SK-N-SH (cell line): Measurements from ENCODE around the gene TGFB1I1. TPM values are rescaled to one million over a fixed set of nuclear protein-coding genes. Genes with fewer than 3 reads are reported as not detected.

ENCODE experiments used
- CTCF ChIA-PET: fragments of 300-600, 350-600 bp; formaldehyde crosslinking; extraction: SDS; loops from one replicate; lab custom pipeline; 2021; lab: Yijun Ruan, JAX
- POLR2A ChIA-PET: fragments of 350-600 bp; sonication (Branson Sonifier 250); formaldehyde crosslinking; extraction: SDS; loops from one replicate; lab custom pipeline; 2020; ENCODE audit warnings: antibody characterized with exemption, inconsistent platforms; lab: Yijun Ruan, JAX
- DNase-seq: peaks from one replicate; pipeline ENCODE4 v3.0.0; 2012
- H2AFZ ChIP-seq: fragments of 200-600 bp; sonication (generic); 2 replicates; pipeline ENCODE4 v1.8.1; 2016; ENCODE audit warnings: antibody characterized with exemption, mild to moderate bottlenecking, low read depth
- H3F3A ChIP-seq: fragments of 200-600 bp; sonication (generic); replicated peaks from 2 replicates; pipeline ENCODE3; 2016; ENCODE audit warnings: antibody characterized with exemption, mild to moderate bottlenecking; ENCODE audit not compliant: insufficient read depth
- H3K27ac ChIP-seq, 2 experiments: fragments of 200-500 bp in 1 of 2; fragments of 200-600 bp in 1 of 2; sonication (Bioruptor generic) in 1 of 2; sonication (generic), shearing (Covaris generic) in 1 of 2; 2 replicates each; pipeline versions ENCODE4 v1.5.1 to v1.6.1; 2014 to 2016; ENCODE audit warnings: low read depth in 2 of 2, inconsistent platforms in 1 of 2, low read length in 1 of 2, mild to moderate bottlenecking in 1 of 2, mixed read lengths in 1 of 2
- H3K27me3 ChIP-seq: fragments of 200-600 bp; sonication (generic), shearing (Covaris generic); 2 replicates; pipeline ENCODE4 v1.6.1; 2016; ENCODE audit warnings: mixed run types; ENCODE audit not compliant: insufficient read depth
- H3K36me3 ChIP-seq, 2 experiments: fragments of 200-500 bp in 1 of 2; fragments of 200-600 bp in 1 of 2; sonication (Bioruptor generic) in 1 of 2; sonication (generic) in 1 of 2; replicated peaks in 1 of 2; 2 replicates each; pipeline versions ENCODE3 to v1.5.1; 2014 to 2016; ENCODE audit warnings: low read length in 1 of 2, mild to moderate bottlenecking in 1 of 2; ENCODE audit not compliant: insufficient read depth in 2 of 2, control insufficient read depth in 1 of 2
- H3K4me1 ChIP-seq, 2 experiments: fragments of 200-500 bp in 1 of 2; fragments of 200-600 bp in 1 of 2; sonication (Bioruptor generic) in 1 of 2; sonication (generic), shearing (Covaris generic) in 1 of 2; 2 replicates each; pipeline versions ENCODE4 v1.5.1 to v1.6.1; 2014 to 2016; ENCODE audit warnings: low read depth in 1 of 2, low read length in 1 of 2, mixed run types in 1 of 2; ENCODE audit not compliant: insufficient read depth in 2 of 2, control insufficient read depth in 1 of 2
- H3K4me2 ChIP-seq: fragments of 200-600 bp; sonication (generic), shearing (Covaris generic); 2 replicates; pipeline ENCODE4 v1.6.1; 2017; ENCODE audit warnings: mixed run types
- H3K4me3 ChIP-seq, 2 experiments: fragments of 200-500 bp in 1 of 2; fragments of 200-600 bp in 1 of 2; sonication (Bioruptor generic) in 1 of 2; sonication (generic), shearing (Covaris generic) in 1 of 2; 2 replicates each; pipeline versions ENCODE4 v1.5.1 to v1.8.1; 2014 to 2016; ENCODE audit warnings: low read depth in 2 of 2, inconsistent platforms in 1 of 2, low read length in 1 of 2, mild to moderate bottlenecking in 1 of 2, mixed read lengths in 1 of 2, moderate library complexity in 1 of 2
- H3K79me2 ChIP-seq: fragments of 200-600 bp; sonication (generic); 2 replicates; pipeline ENCODE4 v1.8.1; 2017; ENCODE audit warnings: mild to moderate bottlenecking; ENCODE audit not compliant: insufficient read depth
- H3K9ac ChIP-seq: fragments of 200-600 bp; sonication (generic); 2 replicates; pipeline ENCODE4 v1.6.1; 2017; ENCODE audit warnings: mixed run types
- H3K9me2 ChIP-seq: fragments of 200-600 bp; sonication (generic); 2 replicates; pipeline ENCODE4 v1.6.1; 2017; ENCODE audit warnings: mixed run types
- H3K9me3 ChIP-seq: fragments of 200-600 bp; sonication (generic); 2 replicates; pipeline ENCODE4 v1.6.1; 2017; ENCODE audit warnings: mixed run types, mild to moderate bottlenecking, moderate library complexity
- H4K20me1 ChIP-seq: fragments of 200-600 bp; sonication (generic); 2 replicates; pipeline ENCODE4 v1.6.1; 2017; ENCODE audit warnings: mild to moderate bottlenecking, mixed run types; ENCODE audit not compliant: insufficient read depth
- CHD2 ChIP-seq: fragments of 150-350 bp; IDR thresholded peaks from 2 replicates; pipeline ENCODE4 v1.6.1; 2018; ENCODE audit warnings: low read length; ENCODE audit not compliant: partially characterized antibody
- ELF1 ChIP-seq: IDR thresholded peaks from 2 replicates; pipeline ENCODE4 v1.4.0; 2012
- EZH2phosphoT487 ChIP-seq: fragments of 200-600 bp; sonication (generic); IDR thresholded peaks from 2 replicates; pipeline ENCODE4 v1.6.1; 2017; ENCODE audit warnings: low read depth, mixed run types, mild to moderate bottlenecking, antibody characterized with exemption, moderate library complexity, borderline replicate concordance
- FOXM1 ChIP-seq: IDR thresholded peaks from 2 replicates; pipeline ENCODE4 v1.4.0; 2012; ENCODE audit warnings: low read depth, mild to moderate bottlenecking
- GATA2 ChIP-seq: sonication (generic); formaldehyde crosslinking; IDR thresholded peaks from 2 replicates; pipeline ENCODE4 v1.5.0; 2020; ENCODE audit warnings: mild to moderate bottlenecking, missing genetic modification reagents
- JUND ChIP-seq: IDR thresholded peaks from 2 replicates; pipeline ENCODE4 v1.4.0; 2012
- MEF2A ChIP-seq: IDR thresholded peaks from 2 replicates; pipeline ENCODE4 v1.4.0; 2012; ENCODE audit warnings: low read depth, borderline replicate concordance
- MXI1 ChIP-seq: IDR thresholded peaks from 2 replicates; pipeline ENCODE4 v1.6.1; 2012; ENCODE audit warnings: mild to moderate bottlenecking, low read depth, low read length, improper control_type of control experiment
- NRF1 ChIP-seq: IDR thresholded peaks from 2 replicates; pipeline ENCODE4 v1.6.1; 2012; ENCODE audit warnings: low read depth, mild to moderate bottlenecking, low read length
- POLR2AphosphoS5 ChIP-seq: IDR thresholded peaks from 2 replicates; pipeline ENCODE4 v1.6.1; 2012; ENCODE audit warnings: low read depth, low read length
- RAD21 ChIP-seq: IDR thresholded peaks from 2 replicates; pipeline ENCODE4 v1.6.1; 2012; ENCODE audit warnings: mild to moderate bottlenecking, low read length
- RCOR1 ChIP-seq: fragments of 150-350 bp; IDR thresholded peaks from 2 replicates; pipeline ENCODE4 v1.6.1; 2017; ENCODE audit warnings: antibody characterized with exemption, low read length
- RXRA ChIP-seq: IDR thresholded peaks from 2 replicates; pipeline ENCODE4 v1.4.0; 2012; ENCODE audit warnings: low read depth, mild to moderate bottlenecking, borderline replicate concordance
- SMC3 ChIP-seq: IDR thresholded peaks from 2 replicates; pipeline ENCODE4 v1.6.1; 2012; ENCODE audit warnings: low read depth, low read length, improper control_type of control experiment
- TAF1 ChIP-seq: IDR thresholded peaks from 2 replicates; pipeline ENCODE4 v1.6.1; 2012; ENCODE audit warnings: low read depth, mild to moderate bottlenecking, low read length, moderate library complexity, borderline replicate concordance
- TEAD4 ChIP-seq: IDR thresholded peaks from 2 replicates; pipeline ENCODE4 v1.4.0; 2012; ENCODE audit warnings: mild to moderate bottlenecking, borderline replicate concordance; ENCODE audit not compliant: insufficient read depth
- YY1 ChIP-seq: IDR thresholded peaks from 2 replicates; pipeline ENCODE4 v1.4.0; 2012; ENCODE audit warnings: low read depth, mild to moderate bottlenecking
- WGBS: methylation state at CpG from one replicate; pipeline ENCODE4 v1.1.6; 2017; ENCODE audit warnings: low lambda C conversion rate; 5-methylcytosine and 5-hydroxymethylcytosine counted together
- polyA plus RNA-seq, 3 experiments: library from polyadenylated mRNA; depleted of rRNA; stranded (reverse); fragments of >200 nt; gene quantifications; 2 replicates each; pipeline ENCODE4 v1.2.3, GENCODE V29; 2012
- TF ChIP-seq, protein P1 (sequence below): fragments of 200-600 bp; sonication (generic); IDR thresholded peaks from 2 replicates; pipeline ENCODE4 v1.6.1; 2017; ENCODE audit warnings: antibody characterized with exemption, mild to moderate bottlenecking, moderate library complexity
- TF ChIP-seq, protein P2 (sequence below): IDR thresholded peaks from 2 replicates; pipeline ENCODE4 v1.6.1; 2012; ENCODE audit warnings: mild to moderate bottlenecking, low read depth, low read length, moderate library complexity
- TF ChIP-seq, protein P3 (sequence below): IDR thresholded peaks from 2 replicates; pipeline ENCODE4 v1.4.0; 2012; ENCODE audit warnings: low read depth

Gene TGFB1I1
- polyA plus RNA-seq, 1 of the 3 experiments (the other 2 are of a cell fraction) = 29.7 TPM

DNA sequence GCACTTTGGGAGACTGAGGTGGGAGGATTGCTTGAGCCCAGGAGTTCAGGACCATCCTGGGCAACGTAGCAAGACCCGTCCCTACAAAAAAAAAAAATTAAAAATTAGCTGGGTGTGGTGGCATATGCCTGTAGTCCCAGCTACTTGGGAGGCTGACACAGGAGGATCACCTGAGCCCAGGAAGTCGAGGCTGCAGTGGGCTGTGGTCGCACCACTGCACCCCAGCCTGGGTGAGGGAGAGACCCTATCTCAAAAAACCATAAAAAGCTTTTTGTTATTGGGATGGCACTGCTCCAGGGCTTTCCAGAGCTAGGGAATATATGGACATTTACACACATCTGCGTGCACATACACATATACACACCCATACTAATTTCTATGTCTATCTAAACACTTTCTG is 20.8 kb upstream of the TGFB1I1 start:
- Histone ChIP-seq H3K4me3 (no peak overlapping the region), H3K4me2 (peak overlapping the region; percentile 62; the same call in 1 of the 2 replicates), H3K27me3 (no peaks in the 10 kb centered on the region), H4K20me1 (peaks cover 18% of the 10 kb centered on the region), H3K27ac (peak overlapping the region in 1 of 2 experiments; percentile 95; a peak in 2 of 4 replicates), H3K9ac (no peak overlapping the region), H3K4me1 (peaks cover 25 to 39% of the 10 kb centered on the region in 2 experiments; a peak in 3 of 4 replicates), H3F3A (peaks cover 24% of the 10 kb centered on the region), H2AFZ (no peak overlapping the region), H3K9me2 (no peaks in the 10 kb centered on the region), H3K79me2 (peaks cover 38% of the 10 kb centered on the region), H3K36me3 (peaks cover 0 to 5% of the 10 kb centered on the region in 2 experiments), H3K9me3 (no peaks in the 10 kb centered on the region)
- TF ChIP-seq RXRA (no peak), FOXM1 (no peak), MXI1 (no peak), RCOR1 (no peak), TAF1 (no peak), RAD21 (no peak), NRF1 (no peak), JUND (no peak), ELF1 (no peak), CHD2 (no peak), TEAD4 (no peak), EZH2phosphoT487 (no peak), YY1 (no peak), SMC3 (no peak), GATA2 (CRISPR knock-in tag) (no peak), POLR2AphosphoS5 (no peak), MEF2A (no peak)
- TF ChIP-seq, protein P1, sequence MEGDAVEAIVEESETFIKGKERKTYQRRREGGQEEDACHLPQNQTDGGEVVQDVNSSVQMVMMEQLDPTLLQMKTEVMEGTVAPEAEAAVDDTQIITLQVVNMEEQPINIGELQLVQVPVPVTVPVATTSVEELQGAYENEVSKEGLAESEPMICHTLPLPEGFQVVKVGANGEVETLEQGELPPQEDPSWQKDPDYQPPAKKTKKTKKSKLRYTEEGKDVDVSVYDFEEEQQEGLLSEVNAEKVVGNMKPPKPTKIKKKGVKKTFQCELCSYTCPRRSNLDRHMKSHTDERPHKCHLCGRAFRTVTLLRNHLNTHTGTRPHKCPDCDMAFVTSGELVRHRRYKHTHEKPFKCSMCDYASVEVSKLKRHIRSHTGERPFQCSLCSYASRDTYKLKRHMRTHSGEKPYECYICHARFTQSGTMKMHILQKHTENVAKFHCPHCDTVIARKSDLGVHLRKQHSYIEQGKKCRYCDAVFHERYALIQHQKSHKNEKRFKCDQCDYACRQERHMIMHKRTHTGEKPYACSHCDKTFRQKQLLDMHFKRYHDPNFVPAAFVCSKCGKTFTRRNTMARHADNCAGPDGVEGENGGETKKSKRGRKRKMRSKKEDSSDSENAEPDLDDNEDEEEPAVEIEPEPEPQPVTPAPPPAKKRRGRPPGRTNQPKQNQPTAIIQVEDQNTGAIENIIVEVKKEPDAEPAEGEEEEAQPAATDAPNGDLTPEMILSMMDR = no peak
- TF ChIP-seq, protein P2, sequence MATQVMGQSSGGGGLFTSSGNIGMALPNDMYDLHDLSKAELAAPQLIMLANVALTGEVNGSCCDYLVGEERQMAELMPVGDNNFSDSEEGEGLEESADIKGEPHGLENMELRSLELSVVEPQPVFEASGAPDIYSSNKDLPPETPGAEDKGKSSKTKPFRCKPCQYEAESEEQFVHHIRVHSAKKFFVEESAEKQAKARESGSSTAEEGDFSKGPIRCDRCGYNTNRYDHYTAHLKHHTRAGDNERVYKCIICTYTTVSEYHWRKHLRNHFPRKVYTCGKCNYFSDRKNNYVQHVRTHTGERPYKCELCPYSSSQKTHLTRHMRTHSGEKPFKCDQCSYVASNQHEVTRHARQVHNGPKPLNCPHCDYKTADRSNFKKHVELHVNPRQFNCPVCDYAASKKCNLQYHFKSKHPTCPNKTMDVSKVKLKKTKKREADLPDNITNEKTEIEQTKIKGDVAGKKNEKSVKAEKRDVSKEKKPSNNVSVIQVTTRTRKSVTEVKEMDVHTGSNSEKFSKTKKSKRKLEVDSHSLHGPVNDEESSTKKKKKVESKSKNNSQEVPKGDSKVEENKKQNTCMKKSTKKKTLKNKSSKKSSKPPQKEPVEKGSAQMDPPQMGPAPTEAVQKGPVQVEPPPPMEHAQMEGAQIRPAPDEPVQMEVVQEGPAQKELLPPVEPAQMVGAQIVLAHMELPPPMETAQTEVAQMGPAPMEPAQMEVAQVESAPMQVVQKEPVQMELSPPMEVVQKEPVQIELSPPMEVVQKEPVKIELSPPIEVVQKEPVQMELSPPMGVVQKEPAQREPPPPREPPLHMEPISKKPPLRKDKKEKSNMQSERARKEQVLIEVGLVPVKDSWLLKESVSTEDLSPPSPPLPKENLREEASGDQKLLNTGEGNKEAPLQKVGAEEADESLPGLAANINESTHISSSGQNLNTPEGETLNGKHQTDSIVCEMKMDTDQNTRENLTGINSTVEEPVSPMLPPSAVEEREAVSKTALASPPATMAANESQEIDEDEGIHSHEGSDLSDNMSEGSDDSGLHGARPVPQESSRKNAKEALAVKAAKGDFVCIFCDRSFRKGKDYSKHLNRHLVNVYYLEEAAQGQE = no peak
- TF ChIP-seq, protein P3, sequence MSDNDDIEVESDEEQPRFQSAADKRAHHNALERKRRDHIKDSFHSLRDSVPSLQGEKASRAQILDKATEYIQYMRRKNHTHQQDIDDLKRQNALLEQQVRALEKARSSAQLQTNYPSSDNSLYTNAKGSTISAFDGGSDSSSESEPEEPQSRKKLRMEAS = no peak
- WGBS = 75% methylated on average over 5 of the region's 5 CpGs
- POLR2A ChIA-PET = interaction anchor here (0.7 to 2.3 kb wide), 5 partner anchors 8 to 271 kb away, joined by 3 to 11 read pairs (median 4); partner anchors contain the start of genes ARMC5, FUS and ZNF843
- CTCF ChIA-PET = interaction anchor here (0.9 to 2.6 kb wide), 12 partner anchors 9 to 467 kb away, joined by 3 to 33 read pairs (median 4); partner anchors contain the start of genes HSD3B7 and ZNF843
- DNase-seq = no peak
